ENCODE measurements around the gene TRIM77.
"Not testable (repeated sequence)": the region's sequence is repeated elsewhere in the genome, so short reads cannot be mapped to it uniquely, and the experiment has no call there.

The TRIM77 gene, protein sequence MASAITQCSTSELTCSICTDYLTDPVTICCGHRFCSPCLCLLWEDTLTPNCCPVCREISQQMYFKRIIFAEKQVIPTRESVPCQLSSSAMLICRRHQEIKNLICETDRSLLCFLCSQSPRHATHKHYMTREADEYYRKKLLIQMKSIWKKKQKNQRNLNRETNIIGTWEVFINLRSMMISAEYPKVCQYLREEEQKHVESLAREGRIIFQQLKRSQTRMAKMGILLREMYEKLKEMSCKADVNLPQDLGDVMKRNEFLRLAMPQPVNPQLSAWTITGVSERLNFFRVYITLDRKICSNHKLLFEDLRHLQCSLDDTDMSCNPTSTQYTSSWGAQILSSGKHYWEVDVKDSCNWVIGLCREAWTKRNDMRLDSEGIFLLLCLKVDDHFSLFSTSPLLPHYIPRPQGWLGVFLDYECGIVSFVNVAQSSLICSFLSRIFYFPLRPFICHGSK

DNA sequence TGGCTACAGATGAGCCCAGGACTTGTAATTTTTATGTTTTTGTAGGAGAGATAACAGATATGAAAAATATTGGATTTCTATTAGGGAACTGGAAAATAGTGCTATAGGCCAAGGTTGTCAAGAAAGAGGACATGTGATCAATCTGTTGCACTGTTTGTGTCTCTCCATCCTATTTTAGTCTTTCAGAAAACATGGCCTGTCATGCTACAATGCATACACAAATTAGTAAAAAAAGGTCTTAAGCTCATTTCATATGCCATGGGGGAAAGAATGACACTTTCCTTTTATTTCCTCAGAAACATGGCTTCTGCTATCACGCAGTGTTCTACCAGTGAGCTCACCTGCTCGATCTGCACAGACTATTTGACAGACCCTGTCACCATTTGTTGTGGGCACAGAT, at the start of gene TRIM77:
Gene TRIM77, plus strand, starts transcription at position 301 of the 400 bp plus-strand sequence. Its CDS starts 0 bp downstream, at position 301.
- not testable (repeated sequence) for DNase-seq (ENCODE audit: low read depth in 2 of 2)

DNA sequence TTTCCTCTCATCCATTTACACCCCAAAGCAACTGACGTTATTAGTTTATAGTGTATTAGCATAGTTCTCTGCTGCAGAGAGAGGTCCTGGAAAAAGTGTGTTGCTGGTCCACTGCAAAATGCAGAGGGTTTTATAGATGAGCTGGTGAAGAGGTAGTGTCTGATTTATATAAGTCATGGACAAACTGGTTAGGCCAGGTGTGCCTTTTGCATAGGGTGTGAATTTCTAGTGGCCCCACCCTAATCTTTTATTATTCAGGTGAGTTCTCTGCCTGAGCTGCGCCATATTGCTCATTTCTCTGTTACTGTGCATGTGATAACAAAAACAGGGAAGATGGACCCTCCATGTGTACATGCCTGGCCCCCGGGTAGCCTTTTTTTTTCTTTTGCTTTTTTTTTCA, 43.1 kb upstream of the TRIM77 start:
- no peak for DNase-seq (ENCODE audit: low read depth in 2 of 2)

DNA sequence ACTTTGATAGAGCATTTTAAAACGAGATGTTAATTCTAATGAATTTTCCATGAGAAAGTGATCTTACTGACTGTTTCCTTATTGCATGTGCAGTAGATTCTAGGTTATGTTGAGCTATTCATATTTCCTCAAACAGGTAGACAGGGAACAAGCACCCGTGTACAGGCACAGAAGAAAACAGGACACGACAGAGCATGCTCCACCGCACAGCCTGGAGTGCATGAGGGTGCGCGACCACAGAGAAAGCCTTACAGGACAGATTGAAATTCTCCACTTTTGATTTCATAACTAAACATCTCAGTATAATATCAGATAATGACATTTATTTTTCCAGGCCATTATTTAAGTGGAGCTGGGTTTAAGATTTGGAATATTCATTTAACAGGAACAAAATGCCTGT, 41.9 kb upstream of the TRIM77 start:
- not testable (repeated sequence) for DNase-seq (ENCODE audit: low read depth in 2 of 2)

DNA sequence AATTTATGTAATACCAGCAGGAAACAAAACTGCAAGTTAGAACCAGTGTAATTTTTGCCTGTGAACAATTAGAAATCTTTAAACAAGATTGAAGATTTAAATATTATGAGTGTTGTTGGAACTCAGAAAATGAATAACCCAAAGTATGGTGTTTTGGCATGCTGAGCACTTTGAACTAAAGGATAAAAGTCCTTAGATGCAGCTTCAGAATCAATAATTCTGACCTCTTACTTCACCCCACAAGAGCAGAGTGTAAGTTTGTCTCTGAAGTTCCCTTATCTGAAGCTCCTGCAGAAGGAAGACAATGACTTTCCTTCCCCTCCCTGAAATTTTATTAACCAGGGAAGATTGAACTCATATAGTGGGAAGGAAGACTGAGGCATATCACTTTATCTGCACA, 40.5 kb upstream of the TRIM77 start:
- not testable (repeated sequence) for DNase-seq (ENCODE audit: low read depth in 2 of 2)

DNA sequence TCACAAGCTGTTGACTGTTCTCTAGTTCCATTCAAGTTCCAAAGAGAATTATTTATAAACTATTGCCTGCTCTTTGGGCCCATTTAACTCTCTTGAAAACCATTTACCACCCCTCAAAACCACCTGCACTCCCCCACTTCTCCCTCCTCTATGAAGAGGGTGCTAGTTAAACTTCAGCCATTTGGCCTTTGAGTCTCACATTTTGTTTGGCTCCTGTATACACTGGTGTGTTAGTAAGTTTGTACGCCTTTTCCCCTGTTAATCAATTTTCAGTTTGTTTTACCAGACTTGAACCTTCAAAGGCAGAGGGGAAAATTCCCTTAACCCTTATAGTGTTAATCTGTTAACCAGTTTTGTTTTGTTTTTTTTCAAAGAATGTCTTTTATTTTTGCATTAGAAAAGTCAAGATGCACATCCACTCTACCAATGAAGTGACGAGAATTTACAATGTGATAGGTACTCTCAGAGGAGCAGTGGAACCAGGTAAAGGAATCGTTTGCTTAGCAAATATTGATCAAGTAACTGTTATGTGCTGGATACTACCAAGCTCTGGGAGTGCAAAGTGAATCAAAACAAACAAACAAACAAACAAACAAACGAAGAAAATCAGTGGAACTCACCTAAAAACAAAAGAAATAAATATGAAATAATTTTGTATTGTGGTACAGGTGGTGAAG, 40.0 kb upstream of the TRIM77 start:
- not testable (repeated sequence) for DNase-seq (ENCODE audit: low read depth in 2 of 2)

DNA sequence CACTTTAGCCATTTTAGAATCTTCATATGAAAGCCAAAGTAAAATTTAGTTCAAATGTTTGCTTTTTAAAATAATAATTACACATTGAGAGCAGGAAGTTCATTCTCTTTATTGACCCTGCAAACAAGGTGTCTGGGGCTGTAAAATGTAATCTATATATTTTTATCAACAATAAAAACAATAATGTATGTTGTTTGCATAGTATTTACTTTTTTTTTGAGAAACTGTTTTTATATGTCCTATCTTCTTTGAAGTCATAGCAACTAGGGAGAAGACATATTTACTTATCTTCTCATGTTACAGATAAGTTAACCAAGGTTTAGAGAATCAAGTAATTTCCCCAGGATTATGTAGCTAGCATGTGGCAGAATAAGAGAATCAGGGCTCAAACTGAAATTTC, 37.6 kb upstream of the TRIM77 start:
- DNase-seq (ENCODE audit: low read depth in 2 of 2), result not testable (repeated sequence)

DNA sequence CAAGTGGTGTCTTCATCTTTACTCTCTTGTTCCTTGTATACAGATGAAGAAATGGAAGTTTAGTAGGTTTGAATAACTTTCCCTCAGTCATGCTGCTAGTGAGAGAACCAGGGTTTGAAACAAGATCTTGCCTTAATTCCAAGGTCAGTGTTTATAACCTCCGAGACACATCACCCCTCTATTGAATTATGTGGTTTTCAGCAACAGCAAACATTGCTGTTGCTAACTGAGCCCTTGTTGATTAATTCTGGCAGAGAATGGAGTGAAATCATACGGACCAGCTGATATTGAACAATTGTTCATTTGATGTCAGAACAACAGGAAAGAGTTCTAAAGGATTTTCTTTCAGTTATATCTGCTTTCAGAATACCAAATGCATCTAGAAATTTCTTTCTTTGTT, 36.7 kb upstream of the TRIM77 start:
- DNase-seq (ENCODE audit: low read depth in 2 of 2), result not testable (repeated sequence)

DNA sequence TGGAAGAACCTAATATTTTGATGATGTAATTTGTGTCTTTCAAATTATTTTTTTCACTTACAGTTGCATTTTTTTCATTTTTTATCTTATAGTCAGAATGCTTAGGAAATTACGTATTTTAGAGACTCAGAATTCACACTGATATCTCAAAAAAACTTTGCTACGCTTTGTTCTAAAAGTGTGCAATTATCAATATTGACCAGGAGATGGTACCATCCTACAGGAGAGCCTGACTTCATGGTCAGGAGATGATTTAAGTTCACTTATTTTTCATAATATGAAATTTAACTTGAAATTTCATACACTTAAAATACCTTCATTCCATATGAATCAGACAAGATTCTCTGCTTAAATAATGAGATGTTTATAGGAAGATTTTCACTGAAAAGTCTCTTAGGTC, 34.7 kb upstream of the TRIM77 start:
- not testable (repeated sequence) for DNase-seq (ENCODE audit: low read depth in 2 of 2)

DNA sequence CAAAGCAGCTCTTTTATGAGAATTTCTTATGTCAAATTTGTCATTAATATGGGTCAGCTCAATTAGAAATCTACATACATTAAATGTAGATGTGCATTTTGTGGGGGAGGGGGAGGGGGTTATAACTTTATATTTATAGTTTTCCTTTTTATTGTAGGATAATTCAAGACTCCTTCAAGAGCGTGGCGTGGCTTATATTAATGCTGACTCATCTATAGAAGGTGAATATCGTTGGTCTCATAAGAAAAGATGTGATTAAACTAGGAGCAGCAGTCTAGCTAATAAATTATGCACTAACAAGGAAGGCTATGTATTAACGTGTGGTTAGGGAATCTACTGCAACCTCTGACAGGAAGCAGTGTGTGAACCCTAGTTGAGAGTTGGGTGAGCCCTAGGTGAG, 34.2 kb upstream of the TRIM77 start:
- not testable (repeated sequence) for DNase-seq (ENCODE audit: low read depth in 2 of 2)

DNA sequence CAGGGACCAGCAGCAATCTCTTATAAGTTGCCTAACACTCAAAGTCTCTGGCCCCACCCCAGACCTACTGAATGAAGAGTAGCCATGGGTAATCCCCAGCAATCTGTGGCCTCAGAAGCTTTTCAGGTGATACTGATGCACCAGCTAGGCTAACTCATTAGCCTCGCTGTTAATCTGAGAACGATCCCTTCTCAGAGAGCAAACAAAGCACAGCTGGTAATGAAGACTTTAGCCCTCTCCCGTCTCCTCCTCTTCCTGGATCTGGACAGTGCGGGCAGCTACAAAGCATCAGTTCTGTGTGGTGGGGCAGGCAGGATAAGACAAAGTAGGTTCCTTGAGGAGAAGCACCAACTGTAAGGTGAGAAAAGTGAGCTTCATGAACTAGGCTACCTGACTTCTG, 3.0 kb upstream of the TRIM77 start:
- not testable (repeated sequence) for DNase-seq (ENCODE audit: low read depth in 2 of 2)

DNA sequence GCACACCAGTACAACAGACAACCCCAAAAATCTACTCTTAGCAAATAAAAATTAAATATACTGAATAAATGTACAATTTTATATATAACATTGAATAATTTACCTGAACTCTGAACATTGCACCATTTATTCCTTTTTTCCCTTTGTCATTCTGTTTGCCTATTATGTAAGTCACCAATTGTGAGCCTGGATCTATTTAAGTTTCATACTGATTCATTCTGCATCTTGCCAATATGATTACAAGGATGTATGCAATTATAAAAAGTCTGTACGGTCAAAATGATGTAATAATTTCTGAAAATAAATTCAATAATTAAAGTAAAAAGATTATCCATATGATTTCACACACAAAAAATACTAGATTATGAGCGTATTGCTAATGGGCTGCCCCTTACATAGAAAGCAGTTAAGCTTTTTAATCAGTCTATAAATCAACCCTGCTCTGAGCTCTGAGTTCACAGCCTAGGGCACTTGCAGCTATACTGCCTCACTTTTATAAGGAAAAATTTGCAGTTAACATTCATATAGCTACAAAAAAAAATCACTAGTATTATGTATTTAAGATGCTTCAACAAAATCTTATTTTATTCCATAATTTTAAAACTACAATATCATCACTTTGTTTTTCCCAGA, 14.9 kb downstream of the TRIM77 start:
- DNase-seq (ENCODE audit: low read depth in 2 of 2), result not testable (repeated sequence)

DNA sequence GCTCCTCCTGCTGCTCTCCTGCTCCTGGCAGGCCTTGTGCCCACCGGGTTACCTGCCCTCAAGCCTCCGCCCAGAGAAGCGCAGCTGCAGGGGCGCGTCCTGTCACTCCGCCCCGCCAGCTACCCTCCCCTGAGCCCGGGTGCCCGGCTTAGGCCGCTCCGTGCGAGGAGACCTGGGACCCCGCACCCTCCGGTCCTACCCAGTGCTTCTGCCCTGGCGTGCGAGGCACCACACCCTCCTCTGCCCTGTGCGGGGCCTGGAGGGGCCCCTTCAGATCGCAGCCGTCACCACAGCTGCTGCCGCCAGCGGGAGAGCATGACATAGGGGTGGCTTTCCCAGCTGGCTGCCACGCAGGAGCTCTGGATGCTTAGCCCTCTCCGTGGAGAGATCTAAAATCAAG, 20.1 kb downstream of the TRIM77 start:
- not testable (repeated sequence) for DNase-seq (ENCODE audit: low read depth in 2 of 2)

DNA sequence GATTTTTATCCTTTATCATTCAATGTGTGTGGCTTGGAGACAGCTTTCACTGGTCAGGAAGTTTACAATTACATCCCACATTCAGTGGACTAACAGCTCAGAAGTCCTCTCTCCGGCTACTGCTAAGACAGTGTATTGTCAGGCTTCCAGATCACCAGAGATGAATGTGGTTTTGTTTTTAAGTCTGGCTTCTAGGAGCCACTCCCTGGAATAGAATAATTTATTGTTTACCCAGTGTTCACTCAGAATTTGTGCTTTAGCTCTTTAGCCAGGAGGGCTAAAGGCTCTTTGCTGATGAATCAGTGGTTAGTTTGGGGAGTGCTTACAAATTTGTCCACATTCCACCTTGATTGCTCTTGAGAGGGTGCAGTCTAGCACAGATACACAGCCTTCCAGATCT, 26.5 kb downstream of the TRIM77 start:
- no peak for DNase-seq (ENCODE audit: low read depth in 2 of 2)

DNA sequence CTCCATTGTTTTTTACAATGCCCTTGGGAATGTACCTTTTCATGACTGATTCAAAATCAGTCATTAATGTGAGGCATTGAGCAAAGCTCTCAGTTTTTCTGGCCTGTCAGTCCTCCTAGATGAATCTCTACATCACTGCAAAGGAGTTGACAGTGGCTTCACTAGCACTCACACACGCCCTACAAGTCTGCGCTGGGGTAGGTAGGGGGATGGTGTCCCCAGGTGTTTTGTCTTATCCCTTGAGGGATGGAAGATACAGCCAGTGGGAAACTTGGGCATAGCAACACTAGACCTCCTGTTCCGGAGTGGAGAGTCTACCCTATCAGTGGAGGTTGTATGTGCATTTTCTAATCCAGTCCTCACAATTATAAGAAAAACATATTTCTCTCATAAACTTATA, 27.0 kb downstream of the TRIM77 start:
- DNase-seq (ENCODE audit: low read depth in 2 of 2), result no peak

DNA sequence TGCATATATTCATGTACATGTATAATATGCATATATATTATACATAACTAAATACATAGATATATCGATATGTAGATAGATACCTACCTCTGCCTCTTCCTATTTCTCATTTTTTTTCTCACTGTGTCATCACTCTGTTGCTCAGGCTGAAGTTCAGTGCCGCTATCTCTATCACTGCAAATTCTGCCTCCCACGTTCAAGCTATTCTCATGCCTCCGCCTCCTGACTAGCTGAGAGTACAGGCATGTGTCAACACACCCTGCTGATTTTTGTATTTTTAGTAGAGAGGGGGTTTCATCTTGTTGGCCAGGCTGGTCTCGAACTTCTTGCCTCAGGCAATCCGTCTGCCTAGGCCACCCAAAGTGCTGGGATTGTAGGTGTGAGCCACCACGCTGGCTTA, 31.3 kb downstream of the TRIM77 start:
- not testable (repeated sequence) for DNase-seq (ENCODE audit: low read depth in 2 of 2)

DNA sequence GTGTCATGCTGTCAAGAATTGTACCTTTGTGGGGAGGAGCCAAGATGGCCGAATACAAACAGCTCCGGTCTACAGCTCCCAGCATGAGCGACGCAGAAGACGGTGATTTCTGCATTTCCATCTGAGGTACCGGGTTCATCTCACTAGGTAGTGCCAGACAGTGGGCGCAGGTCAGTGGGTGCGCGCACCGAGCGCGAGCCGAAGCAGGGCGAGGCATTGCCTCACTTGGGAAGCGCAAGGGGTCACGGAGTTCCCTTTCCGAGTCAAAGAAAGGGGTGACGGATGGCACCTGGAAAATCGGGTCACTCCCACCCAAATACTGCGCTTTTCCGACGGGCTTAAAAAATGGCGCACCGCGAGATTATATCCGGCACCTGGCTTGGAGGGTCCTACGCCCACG, 34.1 kb downstream of the TRIM77 start:
- not testable (repeated sequence) for DNase-seq (ENCODE audit: low read depth in 2 of 2)

DNA sequence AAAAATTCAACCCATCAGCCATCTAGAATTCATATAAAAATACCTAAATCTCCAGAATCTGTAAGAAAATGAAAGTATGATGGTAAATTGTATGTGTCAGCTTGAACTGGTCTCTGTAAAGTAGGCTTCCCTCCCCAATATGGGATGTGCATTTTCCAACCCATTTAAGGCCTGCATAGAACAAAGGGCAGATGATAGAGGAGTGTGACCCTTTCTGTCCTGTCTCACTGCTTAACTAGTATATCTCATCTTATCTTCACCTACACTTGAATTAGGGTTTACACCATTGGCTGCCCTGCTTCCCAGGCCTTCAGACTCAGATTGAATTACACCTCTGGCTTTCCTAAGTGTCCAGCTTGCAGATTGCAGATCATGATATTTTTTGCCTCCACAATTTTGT, 40.7 kb downstream of the TRIM77 start:
- DNase-seq (ENCODE audit: low read depth in 2 of 2), result not testable (repeated sequence)
